ENCODE measurements around the gene FOXJ1. TPM values are rescaled to one million over a fixed set of nuclear protein-coding genes. Genes with fewer than 3 reads are reported as not detected.
A peak's percentile ranks its signal among the peaks of the same experiment; 100 is the strongest.

Gene FOXJ1
- total and polyA plus RNA-seq, 2 of the 8 experiments (the other 6 are each of a cell fraction or from before 2014, with no cell fraction given) = 4.7 to 5.4 TPM

DNA sequence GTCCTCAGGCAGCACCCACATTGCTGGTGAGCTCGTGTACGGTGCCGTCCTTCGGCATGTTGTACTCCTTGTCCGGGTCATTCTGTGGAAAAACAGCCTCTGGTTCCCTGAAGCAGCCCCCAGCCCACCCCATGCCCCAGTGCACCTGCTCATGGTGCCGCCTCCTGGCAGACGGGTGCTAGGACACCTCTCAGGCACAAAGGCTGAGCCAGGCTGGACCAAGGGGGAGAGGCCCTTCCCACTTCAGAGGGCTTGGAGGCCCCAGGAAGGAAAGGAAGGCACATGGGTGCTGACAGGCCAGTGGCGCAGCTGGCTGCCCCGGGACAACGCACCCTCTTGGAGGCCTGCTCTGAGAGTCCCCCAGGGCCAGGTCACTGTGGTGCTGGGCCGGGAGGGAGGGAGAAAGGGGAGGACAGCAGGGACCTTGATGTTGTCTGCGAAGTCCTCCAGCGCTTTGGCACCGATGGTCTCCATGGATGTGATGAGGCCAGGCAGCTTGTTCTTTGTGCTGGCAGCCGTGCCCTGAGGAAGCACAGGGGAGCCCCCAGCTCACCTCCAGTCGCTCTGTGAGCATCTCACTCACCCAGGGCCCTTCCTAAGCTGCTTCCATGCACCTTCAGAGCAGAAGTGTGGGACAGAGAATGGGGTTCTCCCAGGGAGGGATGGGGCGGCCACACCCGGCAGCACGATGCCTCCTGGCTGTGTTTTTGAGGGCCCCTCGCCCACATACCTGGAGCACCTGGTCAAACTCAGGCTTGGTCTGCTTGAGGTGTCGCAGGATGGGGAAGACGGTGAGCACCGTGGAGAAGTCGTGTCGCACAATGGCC lies 52.8 kb downstream of the FOXJ1 start:
- H3K9me3 ChIP-seq (ENCODE audit: insufficient read depth in 2 of 2, low read depth in 1 of 2, low read length in 1 of 2) = no peaks in the 10 kb centered on the region
- H3K4me2 ChIP-seq (ENCODE audit: insufficient read depth in 1 of 2, low read depth in 2 of 2, low read length in 2 of 2) = no peak overlapping the region
- no peak overlapping the region for H2BK20ac ChIP-seq (ENCODE audit: low read length)
- no peaks in the 10 kb centered on the region for H3K27me3 ChIP-seq (replicated peaks in 1 of 4; ENCODE audit: control insufficient read depth in 3 of 4, extremely low read depth in 1 of 4, insufficient read depth in 3 of 4, low read length in 3 of 4)
- no peak overlapping the region for H3K9ac ChIP-seq (replicated peaks in 1 of 4; ENCODE audit: extremely low read depth in 1 of 4, low read depth in 3 of 4, low read length in 3 of 4)
- no peak overlapping the region for H2BK120ac ChIP-seq (replicated peaks; ENCODE audit: low read depth, low read length)
- no peak overlapping the region for H3K4me3 ChIP-seq (ENCODE audit: extremely low read depth in 1 of 4, insufficient read depth in 2 of 4, low read depth in 3 of 4, low read length in 4 of 4)
- DNase-seq (ENCODE audit: low read depth in 1 of 2, low spot score in 2 of 2) (peak in 1 of 2 experiments; percentile 72), FAIRE-seq (no peak)
- no peak overlapping the region for H3K18ac ChIP-seq (ENCODE audit: extremely low read depth, low read length)
- TF ChIP-seq CBX5 (IDR thresholded peaks at IDR 0.05; ENCODE audit: low read depth, low read length) = no peak
- no peak for TF ChIP-seq TBP (IDR thresholded peaks at IDR 0.05; ENCODE audit: low read depth, low read length)
- TF ChIP-seq RAD21 (IDR thresholded peaks at IDR 0.05 in 1 of 2, conservative IDR thresholded peaks at IDR 0.05 in 1 of 2; ENCODE audit: low read depth in 2 of 2, low read length in 2 of 2) = peak; percentile 40 to 56
- no peak for TF ChIP-seq GTF2F1 (IDR thresholded peaks at IDR 0.05; ENCODE audit: borderline replicate concordance, low read depth, low read length)
- TF ChIP-seq KDM5A (IDR thresholded peaks at IDR 0.05; ENCODE audit: low read length) = no peak
- TF ChIP-seq, protein P1, sequence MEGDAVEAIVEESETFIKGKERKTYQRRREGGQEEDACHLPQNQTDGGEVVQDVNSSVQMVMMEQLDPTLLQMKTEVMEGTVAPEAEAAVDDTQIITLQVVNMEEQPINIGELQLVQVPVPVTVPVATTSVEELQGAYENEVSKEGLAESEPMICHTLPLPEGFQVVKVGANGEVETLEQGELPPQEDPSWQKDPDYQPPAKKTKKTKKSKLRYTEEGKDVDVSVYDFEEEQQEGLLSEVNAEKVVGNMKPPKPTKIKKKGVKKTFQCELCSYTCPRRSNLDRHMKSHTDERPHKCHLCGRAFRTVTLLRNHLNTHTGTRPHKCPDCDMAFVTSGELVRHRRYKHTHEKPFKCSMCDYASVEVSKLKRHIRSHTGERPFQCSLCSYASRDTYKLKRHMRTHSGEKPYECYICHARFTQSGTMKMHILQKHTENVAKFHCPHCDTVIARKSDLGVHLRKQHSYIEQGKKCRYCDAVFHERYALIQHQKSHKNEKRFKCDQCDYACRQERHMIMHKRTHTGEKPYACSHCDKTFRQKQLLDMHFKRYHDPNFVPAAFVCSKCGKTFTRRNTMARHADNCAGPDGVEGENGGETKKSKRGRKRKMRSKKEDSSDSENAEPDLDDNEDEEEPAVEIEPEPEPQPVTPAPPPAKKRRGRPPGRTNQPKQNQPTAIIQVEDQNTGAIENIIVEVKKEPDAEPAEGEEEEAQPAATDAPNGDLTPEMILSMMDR (IDR thresholded peaks at IDR 0.05; ENCODE audit: control extremely low read depth in 1 of 3, insufficient read depth in 1 of 3, low read depth in 1 of 3, low read length in 3 of 3) = peak; percentile 60 to 74 (median 63)
- no peak for TF ChIP-seq SP4 (IDR thresholded peaks at IDR 0.05; ENCODE audit: low read length)
- no peak overlapping the region for H2BK15ac ChIP-seq (ENCODE audit: low read length)
- ChIA-PET CTCF (ENCODE audit: partially characterized antibody) (interaction anchor here (0.6 to 3.5 kb wide), 15 partner anchors 8 to 280 kb away, joined by 3 to 14 read pairs (median 3); no protein-coding TSS in a partner anchor), POLR2A (ENCODE audit: partially characterized antibody) (interaction anchor here (1.1 to 3.3 kb wide), 5 partner anchors 9 to 38 kb away, joined by 4 to 28 read pairs (median 5); partner anchors contain the start of genes EXOC7 and ZACN)
- no peak overlapping the region for H4K8ac ChIP-seq (ENCODE audit: extremely low read depth, insufficient read depth, low read length)
- H4K91ac ChIP-seq (replicated peaks; ENCODE audit: insufficient read length, low read length) = no peak overlapping the region
- no peak overlapping the region for H3K4ac ChIP-seq (replicated peaks; ENCODE audit: insufficient read length, low read depth, low read length)
- no peak overlapping the region for H2AK5ac ChIP-seq (ENCODE audit: low read depth, low read length)
- no peak overlapping the region for H3K56ac ChIP-seq (replicated peaks; ENCODE audit: insufficient read length, low read depth, low read length)
- H3K23me2 ChIP-seq (ENCODE audit: low read depth, low read length) = no peaks in the 10 kb centered on the region
- peaks cover 2 to 9% of the 10 kb centered on the region in 2 experiments for H4K20me1 ChIP-seq (replicated peaks in 1 of 2; ENCODE audit: control insufficient read depth in 1 of 2, insufficient read depth in 2 of 2, low read length in 2 of 2)
- H3K36me3 ChIP-seq (ENCODE audit: control insufficient read depth in 2 of 4, insufficient read depth in 4 of 4, low read length in 3 of 4) = peaks cover 26 to 63% (median 50%) of the 10 kb centered on the region in 4 experiments
- H3K27ac ChIP-seq (ENCODE audit: low read depth, low read length) = no peak overlapping the region
- no peaks in the 10 kb centered on the region; the same call in 1 of the 2 replicates for H3K79me1 ChIP-seq (ENCODE audit: low read depth, low read length)
- no peaks in the 10 kb centered on the region for H3K79me2 ChIP-seq (ENCODE audit: control insufficient read depth in 1 of 2, insufficient read depth in 2 of 2, low read length in 2 of 2)
- 90% methylated on average over 15 of the region's 25 CpGs; no CpG with 5 or more reads in 1 of the 2 experiments for WGBS, 2 experiments (ENCODE audit: extremely low coverage in 1 of 2, insufficient coverage in 1 of 2, insufficient read length in 1 of 2, insufficient replicate concordance in 2 of 2, low coverage in 1 of 2, low lambda C conversion rate in 2 of 2, missing lambda C conversion rate in 1 of 2)
- no peak overlapping the region for H2BK5ac ChIP-seq (ENCODE audit: low read depth, low read length)
- no peaks in the 10 kb centered on the region for H3K4me1 ChIP-seq (replicated peaks in 1 of 4; ENCODE audit: control insufficient read depth in 3 of 4, insufficient read depth in 4 of 4, low read length in 3 of 4)
- H4K5ac ChIP-seq (ENCODE audit: insufficient read length, low read depth, low read length) = no peak overlapping the region
- H2AFZ ChIP-seq (ENCODE audit: low read length) = no peak overlapping the region
- H3K23ac ChIP-seq (ENCODE audit: insufficient read length) = no peak overlapping the region
- H3K14ac ChIP-seq (ENCODE audit: insufficient read length) = no peak overlapping the region
- no peak overlapping the region for H2BK12ac ChIP-seq (ENCODE audit: low read depth, low read length)

All from H1 (cell line).